ENCODE data around the gene LIMS4.
"Not testable (repeated sequence)": the region's sequence is repeated elsewhere in the genome, so short reads cannot be mapped to it uniquely, and the experiment has no call there.

LIMS4 gene, protein sequence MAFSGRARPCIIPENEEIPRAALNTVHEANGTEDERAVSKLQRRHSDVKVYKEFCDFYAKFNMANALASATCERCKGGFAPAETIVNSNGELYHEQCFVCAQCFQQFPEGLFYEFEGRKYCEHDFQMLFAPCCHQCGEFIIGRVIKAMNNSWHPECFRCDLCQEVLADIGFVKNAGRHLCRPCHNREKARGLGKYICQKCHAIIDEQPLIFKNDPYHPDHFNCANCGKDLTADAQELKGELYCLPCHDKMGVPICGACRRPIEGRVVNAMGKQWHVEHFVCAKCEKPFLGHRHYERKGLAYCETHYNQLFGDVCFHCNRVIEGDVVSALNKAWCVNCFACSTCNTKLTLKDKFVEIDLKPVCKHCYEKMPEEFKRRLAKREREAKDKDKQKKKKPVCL

DNA sequence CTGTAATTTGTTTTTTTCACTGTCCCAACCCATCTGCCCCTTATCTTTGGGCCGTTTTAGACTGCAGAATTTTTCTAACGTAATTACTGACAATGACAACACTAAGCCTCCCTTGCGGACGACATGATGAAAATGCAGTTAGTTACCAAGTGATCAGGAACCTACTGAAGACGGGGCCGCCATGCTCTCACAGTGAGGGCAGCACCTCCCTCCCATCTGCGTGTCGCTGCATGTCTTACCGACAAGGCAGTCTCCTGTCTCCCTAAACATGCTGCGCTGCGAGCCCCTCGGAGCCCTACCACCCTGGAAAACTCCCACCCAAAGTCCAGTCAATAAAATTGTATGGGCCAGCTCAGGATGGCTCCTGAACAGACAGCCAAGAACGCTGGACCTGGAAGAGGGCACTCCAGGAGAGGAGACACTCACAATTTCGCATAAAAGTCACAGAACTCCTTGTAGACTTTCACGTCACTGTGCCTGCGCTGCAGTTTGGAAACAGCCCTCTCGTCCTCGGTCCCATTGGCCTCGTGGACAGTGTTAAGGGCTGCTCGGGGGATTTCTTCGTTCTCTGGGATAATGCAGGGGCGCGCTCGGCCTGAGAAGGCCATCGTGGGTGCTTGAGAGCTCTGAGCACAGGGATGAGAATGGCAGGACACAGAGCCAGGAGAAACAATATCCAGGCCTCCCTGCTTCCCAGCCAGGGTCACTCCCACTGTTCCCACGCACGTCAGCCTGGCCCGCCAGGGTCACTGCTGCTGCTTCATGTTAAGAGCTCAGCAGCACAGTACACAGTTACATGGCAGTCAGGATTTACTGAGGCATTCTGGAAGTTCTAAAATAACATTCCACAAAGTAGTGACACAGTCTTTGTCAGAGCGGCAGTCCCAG lies at the start of gene LIMS4:
TSS of gene LIMS4 (minus strand) at position 646 of the 888 bp plus-strand sequence. CDS start at position 608, 38 bp downstream.
- DNase-seq = not testable (repeated sequence)

DNA sequence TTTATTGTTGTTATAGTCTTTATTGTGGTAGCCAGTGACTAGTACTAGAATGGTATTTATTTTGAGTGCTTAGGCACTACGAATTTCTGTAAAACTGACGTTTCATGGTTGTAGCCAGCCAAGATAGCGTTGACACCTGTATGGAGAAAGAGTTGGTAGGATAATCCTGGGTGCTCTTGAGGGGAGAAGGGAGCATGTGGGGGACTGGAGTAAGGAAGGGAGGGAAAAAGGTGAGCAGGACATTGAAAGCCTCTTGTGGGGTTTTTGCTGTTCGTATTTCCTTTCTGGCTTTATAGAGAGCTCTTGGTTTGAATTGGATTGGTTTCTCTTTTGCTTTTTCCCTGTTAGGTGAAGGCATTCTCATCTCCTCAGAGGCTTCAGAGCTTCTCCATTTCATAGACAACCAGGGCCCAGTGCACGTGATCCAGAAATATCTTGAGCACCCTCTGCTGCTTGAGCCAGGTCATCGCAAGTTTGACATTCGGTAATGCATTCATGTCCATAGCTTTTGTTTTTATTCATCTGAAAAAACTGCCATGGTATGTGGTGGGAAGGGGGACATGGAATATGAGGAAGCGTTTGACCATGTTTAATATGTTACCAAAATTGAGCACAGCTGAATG lies 27.2 kb upstream of the LIMS4 start:
- DNase-seq = not testable (repeated sequence)

DNA sequence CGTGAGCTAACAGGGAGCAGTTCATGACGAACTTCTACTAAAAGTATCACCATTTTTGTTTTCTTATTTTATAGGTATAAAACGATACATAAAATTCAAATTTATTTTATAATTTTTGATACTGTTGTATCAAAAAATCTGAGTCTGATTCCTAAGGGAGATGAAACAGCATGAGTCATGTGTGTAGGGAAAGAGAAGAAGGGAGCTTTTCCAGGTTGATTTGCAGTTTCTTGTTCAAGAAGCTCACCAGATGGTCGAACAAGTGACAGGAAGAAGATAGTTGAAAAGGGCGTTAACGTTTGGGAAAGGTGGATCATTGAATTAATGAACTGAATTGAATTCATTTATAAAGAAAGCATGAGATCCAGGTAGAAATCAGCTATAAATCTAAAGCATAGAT lies 23.4 kb upstream of the LIMS4 start:
- DNase-seq = not testable (repeated sequence)

DNA sequence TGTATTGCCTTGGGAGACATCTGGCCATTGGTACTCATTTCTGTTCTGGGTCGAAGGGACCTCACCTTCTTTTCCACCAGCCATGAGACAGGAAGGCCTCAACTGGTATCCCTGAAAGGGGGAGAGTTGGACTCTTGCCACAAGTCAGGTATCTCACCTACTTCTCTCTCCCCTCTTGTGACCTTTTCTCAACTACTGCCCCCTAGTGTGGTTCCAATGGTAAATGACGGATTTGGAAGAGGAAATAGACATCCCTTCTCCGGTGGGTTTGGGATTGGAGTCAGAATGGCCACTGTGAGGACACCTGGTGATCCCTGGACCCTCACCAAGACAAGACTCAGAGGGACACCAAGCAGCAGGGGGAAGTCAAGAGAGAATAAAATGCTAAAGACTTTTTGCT lies 21.9 kb upstream of the LIMS4 start:
- not testable (repeated sequence) for DNase-seq

DNA sequence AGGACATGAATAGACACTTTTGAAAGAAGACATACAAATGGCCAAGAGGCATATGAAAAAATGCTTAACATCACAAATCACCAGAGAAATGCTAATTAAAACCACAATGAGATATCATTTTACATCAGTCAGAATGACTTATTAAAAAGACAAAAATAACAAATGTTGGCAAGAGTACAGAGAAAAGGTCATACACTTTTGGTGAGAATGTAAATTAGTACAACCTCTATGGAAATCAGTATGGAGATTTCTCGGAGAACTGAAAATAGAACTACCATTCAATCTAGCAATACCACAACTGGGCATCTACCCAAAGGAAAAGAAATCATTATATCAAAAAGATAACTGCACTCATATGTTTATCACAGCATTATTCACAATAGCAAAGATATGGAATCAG lies 16.4 kb upstream of the LIMS4 start:
- not testable (repeated sequence) for DNase-seq

DNA sequence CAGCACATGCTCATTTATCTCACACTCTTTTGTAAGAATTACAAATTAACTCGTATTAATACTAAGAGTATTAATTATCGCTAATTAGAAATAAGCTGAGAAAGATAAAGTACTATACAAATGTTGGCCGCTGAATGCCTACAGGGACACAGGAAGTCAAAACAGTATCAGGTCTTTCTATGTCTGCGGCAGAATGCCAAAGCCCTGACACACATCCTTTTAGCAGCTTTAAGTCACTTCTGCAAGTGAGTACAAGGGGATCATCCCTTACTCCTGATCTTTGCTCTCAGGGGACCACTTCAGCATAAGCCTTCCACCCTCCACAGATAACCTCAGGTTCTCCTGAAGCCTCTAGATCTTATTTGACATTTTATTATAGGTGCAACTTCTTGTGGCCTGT lies 10.1 kb upstream of the LIMS4 start:
- DNase-seq = not testable (repeated sequence)

DNA sequence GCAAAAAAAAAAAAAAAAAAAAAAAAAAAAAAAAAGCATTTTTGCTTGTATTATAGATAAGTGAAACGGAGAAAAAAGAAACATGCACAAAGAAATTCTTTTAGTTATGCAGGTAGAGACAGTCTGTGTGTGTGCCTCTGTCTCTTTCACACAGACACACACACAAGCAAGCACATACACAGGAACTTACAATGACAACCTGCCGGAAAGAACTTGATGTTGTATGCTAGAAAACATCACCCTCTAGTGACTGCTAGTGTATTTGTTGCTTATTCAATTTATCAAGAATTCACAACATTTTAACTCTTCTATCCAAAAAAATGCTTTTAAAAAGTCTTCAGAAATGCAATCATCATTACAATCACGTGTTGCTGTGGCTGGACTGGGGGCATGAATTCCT lies 8.6 kb upstream of the LIMS4 start:
- not testable (repeated sequence) for DNase-seq

DNA sequence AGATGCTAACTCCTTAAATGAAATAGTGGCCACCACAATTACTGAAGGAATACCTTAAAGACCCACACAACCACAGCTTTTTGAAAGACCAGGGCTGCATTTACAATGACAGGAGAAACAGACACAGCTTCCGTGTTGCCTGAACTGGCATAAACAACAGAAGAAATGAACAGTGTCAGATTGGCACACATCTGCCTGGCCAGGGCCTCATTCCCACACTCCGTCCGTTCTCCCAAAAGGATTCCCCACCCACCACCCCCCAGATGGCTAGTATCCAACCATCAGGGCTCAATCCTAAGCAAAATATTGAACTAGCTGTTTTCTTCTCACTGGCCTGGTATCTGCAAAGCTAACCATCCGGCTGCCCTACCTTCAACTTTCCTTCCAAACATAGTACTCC lies 7.5 kb upstream of the LIMS4 start:
- not testable (repeated sequence) for DNase-seq

DNA sequence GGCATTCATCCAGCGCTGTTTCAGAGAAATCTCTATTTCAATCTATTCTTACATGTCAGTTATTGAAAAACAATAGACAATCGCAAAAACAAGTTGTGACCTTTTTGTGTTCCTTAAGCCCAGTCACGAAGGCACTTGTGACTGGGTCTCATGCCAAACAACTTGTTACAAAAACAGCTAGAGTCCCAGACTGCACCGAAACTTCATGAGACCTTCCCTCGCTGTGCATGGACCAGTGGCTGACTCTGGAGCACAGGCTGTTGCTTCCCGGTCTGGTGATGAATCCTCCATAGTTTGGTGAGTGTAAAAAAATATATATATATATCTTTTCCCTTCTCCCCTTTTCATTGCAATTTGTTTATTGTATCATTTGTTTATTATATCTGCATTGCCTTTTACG lies 4.8 kb upstream of the LIMS4 start:
- not testable (repeated sequence) for DNase-seq

DNA sequence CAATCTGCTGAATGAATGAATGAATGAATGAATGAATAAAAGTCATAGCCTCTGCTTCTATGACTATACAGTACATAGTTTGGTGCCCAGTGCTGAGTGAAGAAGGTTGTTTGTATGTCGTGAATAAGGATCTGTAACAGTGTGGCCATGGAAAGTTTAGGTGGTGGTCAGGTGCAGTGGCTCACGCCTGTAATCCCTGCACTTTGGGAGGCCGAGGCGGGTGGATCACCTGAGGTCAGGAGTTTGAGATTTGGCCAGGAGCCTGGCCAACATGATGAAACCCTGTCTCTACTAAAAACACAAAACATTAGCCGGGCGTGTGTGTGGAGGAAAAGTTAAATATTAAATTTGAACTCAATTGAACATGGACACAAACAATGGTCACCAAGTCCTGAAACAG lies 4.3 kb upstream of the LIMS4 start:
- not testable (repeated sequence) for DNase-seq

DNA sequence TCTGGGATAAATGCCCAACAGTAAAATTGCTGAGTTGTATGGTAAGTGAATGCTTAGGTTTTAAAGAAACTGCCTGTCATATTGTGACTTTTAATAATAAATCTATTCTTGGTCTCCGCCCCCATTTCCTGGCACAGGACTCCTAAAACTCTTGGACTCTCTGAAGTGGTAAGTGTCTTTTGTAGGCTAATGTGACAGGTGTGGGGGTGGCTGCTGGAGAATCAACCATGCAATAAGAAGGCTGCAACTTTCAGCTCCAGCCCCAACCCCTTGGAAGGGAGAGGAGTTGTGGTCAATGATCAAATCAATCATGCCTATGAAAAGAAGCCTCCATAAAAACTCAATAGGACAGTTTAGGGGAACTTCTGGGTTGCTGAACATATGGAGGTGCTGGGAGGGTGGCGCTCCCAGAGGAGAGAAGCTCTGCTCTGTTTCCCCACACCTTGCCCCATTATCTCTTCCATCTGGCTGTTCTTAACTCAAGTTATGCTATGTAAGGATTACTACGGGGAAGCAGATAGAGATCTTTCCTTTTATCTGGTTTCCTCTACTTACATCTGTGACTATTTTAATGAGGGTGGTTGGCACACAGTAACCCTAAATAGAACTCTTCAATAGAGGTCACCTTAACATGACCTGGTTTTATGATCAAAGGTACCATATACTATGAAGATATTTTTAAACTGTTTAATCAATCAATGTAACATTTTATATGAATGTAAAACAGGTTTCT lies 3.2 kb upstream of the LIMS4 start:
- not testable (repeated sequence) for DNase-seq

DNA sequence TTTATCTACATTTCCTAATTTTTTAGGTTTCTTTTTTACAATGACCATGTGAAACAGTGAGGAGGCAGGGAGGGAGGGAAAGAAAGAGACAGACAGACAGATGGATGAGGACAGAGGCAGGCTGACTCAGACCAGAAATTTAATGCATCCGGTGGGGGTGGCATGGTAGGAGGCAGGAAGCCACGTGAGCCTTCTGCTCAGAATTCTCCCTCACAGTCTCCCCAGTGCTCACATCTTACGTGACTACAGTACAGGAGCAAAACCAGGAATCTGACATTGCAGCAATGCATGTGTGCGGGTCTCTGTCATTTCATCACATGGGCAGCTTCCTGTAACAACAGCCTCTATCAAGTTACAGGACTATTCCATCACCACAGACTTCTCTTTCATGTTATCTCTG lies 2.3 kb upstream of the LIMS4 start:
- not testable (repeated sequence) for DNase-seq

DNA sequence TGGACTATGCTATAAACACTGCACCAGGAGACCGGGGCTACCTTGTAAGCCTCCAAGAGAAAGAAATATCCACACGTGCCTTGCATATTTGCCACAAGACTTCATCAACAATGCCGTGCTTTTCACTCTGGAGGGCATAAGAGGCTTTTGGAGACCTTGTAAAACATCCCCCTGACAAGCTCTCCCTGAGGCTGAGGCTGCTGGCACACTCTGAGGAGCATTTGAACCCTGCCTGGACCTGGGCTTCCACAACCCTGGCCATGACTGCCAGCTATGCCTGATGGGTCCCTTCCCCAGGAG lies 393 bp upstream of the LIMS4 start:
- not testable (repeated sequence) for DNase-seq

DNA sequence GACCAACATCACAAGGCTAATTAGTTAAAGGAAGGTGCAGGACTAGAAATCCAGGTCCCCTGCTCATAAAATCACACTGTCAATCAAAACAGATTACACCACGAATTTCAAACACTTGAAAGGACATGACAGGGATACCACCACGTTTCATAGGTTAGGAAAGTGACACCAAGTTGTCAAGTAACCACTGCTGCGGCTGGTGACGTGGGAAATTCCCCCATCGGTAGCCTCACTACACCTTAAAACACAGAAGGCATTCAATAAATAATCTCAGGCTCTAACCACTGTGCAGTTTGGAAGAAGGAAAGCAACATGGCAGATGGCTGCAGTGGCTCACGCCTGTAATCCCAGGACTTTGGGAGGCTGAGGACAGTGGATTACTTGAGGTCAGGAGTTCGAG lies 3.7 kb downstream of the LIMS4 start:
- not testable (repeated sequence) for DNase-seq

DNA sequence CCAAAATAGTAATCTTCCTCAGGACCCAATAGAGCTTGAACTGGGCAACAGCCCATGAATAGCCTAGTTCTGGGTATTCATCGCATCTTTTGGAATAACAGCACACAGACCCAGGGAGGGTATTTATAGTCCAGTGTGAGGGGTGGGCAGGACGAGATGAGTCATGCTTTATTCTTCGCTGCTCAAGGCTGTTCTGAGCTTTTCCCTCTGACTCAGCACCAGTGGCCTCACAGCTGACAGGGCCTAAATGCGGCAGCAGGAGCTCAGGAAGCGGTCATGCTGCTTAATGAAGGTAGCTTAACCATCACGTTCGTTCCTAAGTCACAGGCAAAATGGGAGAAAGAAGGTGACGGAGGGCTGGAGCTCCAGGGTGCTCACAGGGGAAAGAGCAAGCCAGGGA lies 7.3 kb downstream of the LIMS4 start:
- DNase-seq = not testable (repeated sequence)

DNA sequence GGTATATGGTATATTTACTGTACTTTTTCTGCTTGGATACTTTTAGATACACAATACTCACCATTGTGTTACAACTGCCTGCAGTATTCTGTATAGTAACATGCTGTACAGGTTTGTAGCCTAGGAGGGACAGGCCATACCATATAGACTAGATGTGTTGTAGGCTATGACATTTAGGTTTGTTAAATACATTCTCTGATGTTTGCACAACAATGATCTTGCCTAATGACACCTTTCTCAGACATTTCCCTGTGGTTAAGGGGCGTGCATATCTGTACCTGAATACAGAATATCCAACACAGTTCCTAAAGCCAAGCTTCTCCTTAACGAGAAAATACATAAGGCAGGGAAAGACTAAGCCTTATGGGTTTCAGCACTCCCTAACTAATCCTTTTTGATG lies 10.2 kb downstream of the LIMS4 start:
- DNase-seq = not testable (repeated sequence)

DNA sequence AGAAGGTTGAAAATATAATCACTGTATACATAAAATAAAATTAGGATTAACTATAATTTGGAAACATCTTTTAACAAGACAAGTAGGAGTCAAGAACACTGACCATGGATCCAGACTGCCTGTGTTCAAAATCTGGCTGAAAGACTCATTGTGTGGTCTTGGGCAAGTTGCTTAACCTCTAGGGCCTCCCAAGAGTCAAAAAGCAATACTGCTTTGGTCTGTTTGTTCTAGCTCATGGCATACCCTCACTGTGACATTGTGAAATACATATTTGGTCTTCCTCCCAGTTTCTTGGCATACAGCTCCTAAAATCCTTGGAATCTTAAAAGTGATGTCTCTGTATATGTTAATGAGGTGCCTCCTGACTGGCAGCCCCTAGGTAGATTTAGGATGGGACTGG lies 12.3 kb downstream of the LIMS4 start:
- DNase-seq = not testable (repeated sequence)

DNA sequence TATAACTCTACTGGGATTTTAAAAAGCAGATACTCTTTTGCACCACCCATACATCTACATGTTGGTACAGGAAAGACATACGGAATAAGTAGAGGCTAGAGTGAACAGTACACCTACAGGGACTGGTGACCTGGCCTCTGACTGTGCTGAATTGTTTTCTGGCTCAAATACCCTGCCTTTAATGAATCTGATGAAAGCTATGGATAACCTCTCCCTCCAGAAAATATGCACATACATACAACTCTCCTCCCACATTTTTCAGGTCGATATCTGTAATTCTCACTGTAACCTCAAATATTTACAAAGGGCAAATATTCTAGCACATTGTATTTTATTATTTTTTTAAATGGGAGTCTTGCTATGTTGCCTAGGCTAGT lies 15.4 kb downstream of the LIMS4 start:
- not testable (repeated sequence) for DNase-seq

DNA sequence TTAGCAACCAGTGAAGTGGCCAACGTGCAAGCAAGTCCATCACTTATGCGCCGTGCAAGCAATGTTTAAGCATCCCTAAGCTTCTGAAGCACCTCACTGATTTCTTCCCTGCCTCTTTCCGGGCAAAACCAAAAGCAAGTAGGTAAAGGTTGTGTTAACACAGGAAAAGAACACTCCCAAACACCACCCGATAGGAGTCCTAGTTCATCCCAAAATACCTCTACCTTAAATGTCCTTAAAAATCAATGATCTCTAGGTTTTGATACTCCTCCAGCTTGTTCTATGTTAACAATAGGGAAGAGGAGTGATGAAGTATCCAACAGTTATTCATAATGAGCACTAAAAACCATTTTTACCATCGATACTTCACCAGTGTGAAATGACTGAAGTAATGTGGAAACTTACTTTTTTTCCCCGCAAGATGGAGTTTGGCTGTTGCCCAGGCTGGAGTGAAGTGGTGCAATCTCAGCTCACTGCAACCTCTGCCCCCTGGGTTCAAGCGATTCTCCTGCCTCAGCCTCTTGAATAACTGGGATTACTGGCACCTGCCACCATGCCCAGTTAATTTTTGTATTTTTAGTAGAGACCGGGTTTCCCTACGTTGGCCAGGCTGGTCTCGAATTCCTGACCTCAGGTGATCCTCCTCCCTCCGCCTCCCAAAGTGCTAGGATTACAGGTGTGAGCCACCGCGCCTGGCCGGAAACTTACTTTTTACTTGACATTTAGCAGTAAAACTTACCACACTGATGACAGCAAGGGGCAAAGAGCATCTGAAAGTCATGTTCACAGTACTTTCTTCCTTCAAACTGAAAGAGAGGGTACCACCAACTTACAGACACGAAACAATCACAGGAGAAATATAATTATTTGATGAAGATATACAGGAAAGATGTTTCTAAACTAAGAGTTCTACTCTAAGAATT lies 16.1 kb downstream of the LIMS4 start:
- DNase-seq = not testable (repeated sequence)

DNA sequence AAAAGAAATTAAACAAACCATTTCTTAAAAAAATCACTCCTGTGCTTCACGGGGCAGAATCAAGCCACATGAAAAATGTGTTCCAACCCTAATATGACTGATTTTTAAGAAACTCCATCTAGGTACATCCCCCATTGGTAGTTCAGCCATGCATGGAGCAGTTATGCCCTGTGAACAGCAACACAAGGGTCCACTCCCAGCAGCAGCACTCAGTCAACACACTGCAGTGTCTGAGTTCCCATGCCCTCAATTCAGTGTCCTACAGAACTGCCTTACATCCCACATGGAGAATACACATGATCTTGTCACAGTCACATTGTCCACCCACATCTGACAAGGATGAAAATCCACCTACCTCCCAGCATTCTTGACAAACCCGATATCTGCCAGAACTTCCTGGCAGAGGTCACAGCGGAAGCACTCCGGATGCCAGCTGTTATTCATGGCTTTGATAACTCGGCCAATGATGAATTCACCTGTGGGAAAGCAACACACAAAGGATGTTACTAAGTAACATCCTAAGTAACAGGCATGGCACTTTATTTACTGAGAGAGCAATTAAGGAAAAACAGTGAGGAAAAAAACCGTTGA lies 17.4 kb downstream of the LIMS4 start:
- not testable (repeated sequence) for DNase-seq

DNA sequence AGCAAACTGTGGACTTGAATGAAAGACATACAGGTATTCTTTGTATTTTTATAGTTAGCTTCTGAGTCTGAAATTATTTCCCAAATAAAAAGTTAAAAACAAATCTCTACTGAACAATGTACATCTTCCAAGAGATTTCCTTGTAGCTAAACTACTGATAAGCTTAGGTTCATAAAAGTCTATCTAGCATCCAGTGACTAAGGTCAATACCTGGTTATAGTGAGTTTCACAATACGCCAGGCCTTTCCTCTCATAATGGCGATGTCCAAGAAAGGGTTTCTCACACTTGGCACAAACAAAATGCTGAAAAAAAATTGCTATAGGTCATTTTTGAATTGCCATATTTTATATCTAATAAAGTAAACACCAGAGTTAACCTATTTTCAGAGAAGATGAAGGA lies 21.7 kb downstream of the LIMS4 start:
- not testable (repeated sequence) for DNase-seq

All from NCI-H510A treated with DMSO at 0.1 percent for 48 hours (cell line).